HG02642 (cell line): ENCODE results near the gene CMTM7.

ENCODE experiments used
- ATAC-seq: cut with Tn5 transposase; IDR thresholded peaks from one replicate; pipeline ENCODE4 v1.9.1; 2021; ENCODE audit warnings: mild to moderate bottlenecking; ENCODE audit not compliant: unreplicated experiment, poor library complexity

The CMTM7 gene

GRCh38 chr3:32432711-32433530 is 41.3 kb downstream of the CMTM7 start:
- peak; percentile 39 for ATAC-seq

- no peak for ATAC-seq
These were observed 42.6 kb downstream of the CMTM7 start for GRCh38 chr3:32434206-32434605.

GRCh38 chr3:32435911-32436815 is 44.5 kb downstream of the CMTM7 start:
- no peak for ATAC-seq

- ATAC-seq: peak; percentile 35
These were observed 45.1 kb downstream of the CMTM7 start for GRCh38 chr3:32436816-32437189.

- ATAC-seq: no peak
These were observed 46.2 kb downstream of the CMTM7 start for GRCh38 chr3:32437896-32438295.

- ATAC-seq: peak; percentile 90
These were observed 47.1 kb downstream of the CMTM7 start for GRCh38 chr3:32438596-32439344.

GRCh38 chr3:32439421-32439820 is 47.8 kb downstream of the CMTM7 start:
- peak; percentile 25 for ATAC-seq

GRCh38 chr3:32440611-32441350 is 49.1 kb downstream of the CMTM7 start:
- no peak for ATAC-seq

GRCh38 chr3:32442766-32443165 is 51.1 kb downstream of the CMTM7 start:
- ATAC-seq: no peak

GRCh38 chr3:32443478-32443877 is 51.8 kb downstream of the CMTM7 start:
- ATAC-seq: no peak

GRCh38 chr3:32447865-32448400 is 56.3 kb downstream of the CMTM7 start:
- no peak for ATAC-seq

GRCh38 chr3:32448686-32449474 is 57.2 kb downstream of the CMTM7 start:
- no peak for ATAC-seq

- no peak for ATAC-seq
These were observed 58.0 kb downstream of the CMTM7 start for GRCh38 chr3:32449691-32450090.

GRCh38 chr3:32450426-32450825 is 58.8 kb downstream of the CMTM7 start:
- ATAC-seq: no peak

- no peak for ATAC-seq
These were observed 59.5 kb downstream of the CMTM7 start for GRCh38 chr3:32450992-32451659.

- no peak for ATAC-seq
These were observed 60.4 kb downstream of the CMTM7 start for GRCh38 chr3:32452009-32452408.

GRCh38 chr3:32453346-32453745 is 61.7 kb downstream of the CMTM7 start:
- no peak for ATAC-seq

GRCh38 chr3:32454111-32454510 is 62.5 kb downstream of the CMTM7 start:
- no peak for ATAC-seq
